GM21360 (cell line): ENCODE data around the gene DAGLB.
"Not testable (repeated sequence)": the region's sequence is repeated elsewhere in the genome, so short reads cannot be mapped to it uniquely, and the experiment has no call there.

Experiments
- ATAC-seq: cut with Tn5 transposase; IDR thresholded peaks from one replicate; pipeline ENCODE4 v1.9.1; 2021; ENCODE audit warnings: mild to moderate bottlenecking, moderate library complexity; ENCODE audit not compliant: unreplicated experiment

The DAGLB gene

GRCh38 chr7:6447581-6448199 lies at the start of gene DAGLB:
TSS of gene DAGLB (minus strand) at chr7:6447954. CDS start at chr7:6447842, 112 bp downstream.
- peak; percentile 80 for ATAC-seq

- ATAC-seq = no peak
Observed at GRCh38 chr7:6497637-6497905, 49.8 kb upstream of the DAGLB start.

GRCh38 chr7:6496842-6497636 lies 49.3 kb upstream of the DAGLB start:
- ATAC-seq = no peak

DNA sequence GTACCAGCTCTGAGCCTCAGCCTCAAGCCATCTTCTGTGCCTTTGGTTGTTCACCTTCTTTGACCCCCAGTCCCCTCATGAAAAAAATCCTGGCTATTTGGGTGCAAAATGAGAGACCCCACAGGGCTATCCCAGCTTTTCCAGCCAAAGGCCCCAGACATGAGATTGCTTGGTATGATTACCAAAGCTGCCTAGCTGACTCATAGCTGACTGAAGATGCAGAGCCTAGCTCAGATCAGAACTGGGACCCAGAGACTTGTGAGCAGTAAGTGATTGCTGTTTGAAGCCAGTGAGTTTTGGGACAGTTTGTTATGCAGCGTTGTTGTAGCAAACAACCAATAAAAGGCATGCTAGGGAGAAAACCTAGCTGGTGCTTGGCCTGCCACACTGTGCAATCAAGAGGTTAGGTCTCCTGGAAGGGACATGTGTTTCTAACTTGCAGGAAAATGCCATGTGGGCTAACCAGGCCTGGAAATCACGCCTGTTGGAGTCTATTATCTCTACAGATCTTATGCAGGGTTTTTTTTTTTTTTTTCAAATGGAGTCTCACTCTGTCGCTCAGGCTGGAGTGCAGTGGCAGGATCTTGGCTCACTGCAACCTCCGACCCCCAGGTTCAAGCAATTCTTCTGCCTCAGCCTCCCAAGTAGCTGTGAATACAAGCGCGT lies 48.0 kb upstream of the DAGLB start:
- no peak for ATAC-seq

- ATAC-seq = no peak
Observed at GRCh38 chr7:6494365-6494764, 46.6 kb upstream of the DAGLB start.

- no peak for ATAC-seq
Observed at GRCh38 chr7:6491194-6491593, 43.4 kb upstream of the DAGLB start.

GRCh38 chr7:6489612-6490011 lies 41.9 kb upstream of the DAGLB start:
- no peak for ATAC-seq

DNA sequence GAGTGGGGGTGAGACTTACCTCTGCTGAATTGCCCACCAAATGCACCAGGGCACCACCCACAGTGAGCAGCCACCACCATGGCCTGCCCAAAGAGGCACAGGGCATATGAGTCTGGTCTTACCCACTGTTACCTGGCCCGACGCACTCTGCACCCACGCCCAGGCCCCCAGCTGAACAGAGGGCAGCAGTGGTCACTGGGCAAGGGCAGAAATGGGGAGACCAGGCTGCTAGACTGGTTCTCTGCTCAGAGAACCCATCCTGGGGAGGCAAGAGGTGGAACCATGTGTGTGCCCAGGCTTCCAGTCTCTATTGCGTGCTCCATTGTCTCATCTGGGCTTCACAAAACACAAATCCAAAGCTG lies 39.4 kb upstream of the DAGLB start:
- ATAC-seq = no peak

- no peak for ATAC-seq
Observed at GRCh38 chr7:6486438-6487183, 38.9 kb upstream of the DAGLB start.

GRCh38 chr7:6482743-6483119 lies 35.0 kb upstream of the DAGLB start:
- no peak for ATAC-seq

DNA sequence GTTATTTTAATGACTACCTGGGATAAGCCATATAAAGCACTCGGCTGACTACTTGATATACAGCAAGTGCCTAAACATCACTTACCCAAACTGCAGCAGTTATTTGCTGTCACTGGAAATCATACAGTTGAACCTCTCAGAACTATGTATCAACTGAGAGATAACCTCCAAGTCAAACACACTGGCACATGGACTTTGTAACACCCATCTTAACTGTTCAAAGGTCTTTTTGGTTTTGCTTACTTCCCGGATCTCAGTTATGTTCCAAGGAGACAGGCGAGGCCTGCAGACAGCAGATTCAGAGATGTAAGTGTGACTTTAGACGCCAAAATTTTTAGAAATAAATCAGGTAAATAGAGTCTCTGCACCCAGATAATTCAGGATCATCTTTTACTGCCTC lies 34.6 kb upstream of the DAGLB start:
- no peak for ATAC-seq

DNA sequence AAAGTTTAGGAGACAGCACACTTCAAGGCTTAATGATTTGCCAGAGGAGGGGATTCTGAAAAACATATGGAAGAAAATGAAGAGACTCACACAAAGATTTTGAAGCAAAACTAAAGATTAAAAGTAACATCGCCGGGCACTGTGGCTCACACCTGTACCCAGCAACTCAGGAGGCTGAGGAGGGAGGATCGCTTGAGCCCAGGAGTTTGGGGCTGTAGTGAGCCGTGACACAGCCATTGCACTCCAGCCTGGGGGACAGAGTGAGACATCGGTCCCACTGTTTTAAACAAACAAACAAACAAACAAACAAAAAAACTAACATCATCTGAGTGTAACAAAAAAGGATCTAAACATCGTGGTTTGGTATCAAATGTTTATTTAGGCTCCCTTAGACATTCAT lies 33.7 kb upstream of the DAGLB start:
- ATAC-seq = no peak

GRCh38 chr7:6480323-6480660 lies 32.5 kb upstream of the DAGLB start:
- no peak for ATAC-seq

DNA sequence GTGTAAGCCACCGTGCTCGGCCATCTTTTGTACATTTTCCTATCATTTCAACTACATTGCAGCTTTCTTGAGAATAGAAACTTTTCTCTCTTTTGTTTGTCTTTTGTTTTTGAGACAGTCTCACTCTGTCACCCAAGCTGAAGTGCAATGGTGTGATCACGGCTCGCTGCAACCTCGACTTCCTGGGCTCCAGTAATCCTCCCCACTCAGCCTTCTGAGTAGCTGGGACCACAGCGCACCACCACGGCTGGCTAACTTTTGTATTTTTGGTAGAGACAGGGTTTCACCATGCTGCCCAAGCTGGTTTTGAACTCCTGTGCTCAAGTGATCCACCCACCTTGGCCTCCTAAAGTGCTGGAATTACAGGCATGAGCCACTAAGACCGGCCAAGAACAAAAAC lies 31.3 kb upstream of the DAGLB start:
- ATAC-seq = no peak

GRCh38 chr7:6478186-6478585 lies 30.4 kb upstream of the DAGLB start:
- no peak for ATAC-seq

- no peak for ATAC-seq
Observed at GRCh38 chr7:6477318-6477660, 29.5 kb upstream of the DAGLB start.

DNA sequence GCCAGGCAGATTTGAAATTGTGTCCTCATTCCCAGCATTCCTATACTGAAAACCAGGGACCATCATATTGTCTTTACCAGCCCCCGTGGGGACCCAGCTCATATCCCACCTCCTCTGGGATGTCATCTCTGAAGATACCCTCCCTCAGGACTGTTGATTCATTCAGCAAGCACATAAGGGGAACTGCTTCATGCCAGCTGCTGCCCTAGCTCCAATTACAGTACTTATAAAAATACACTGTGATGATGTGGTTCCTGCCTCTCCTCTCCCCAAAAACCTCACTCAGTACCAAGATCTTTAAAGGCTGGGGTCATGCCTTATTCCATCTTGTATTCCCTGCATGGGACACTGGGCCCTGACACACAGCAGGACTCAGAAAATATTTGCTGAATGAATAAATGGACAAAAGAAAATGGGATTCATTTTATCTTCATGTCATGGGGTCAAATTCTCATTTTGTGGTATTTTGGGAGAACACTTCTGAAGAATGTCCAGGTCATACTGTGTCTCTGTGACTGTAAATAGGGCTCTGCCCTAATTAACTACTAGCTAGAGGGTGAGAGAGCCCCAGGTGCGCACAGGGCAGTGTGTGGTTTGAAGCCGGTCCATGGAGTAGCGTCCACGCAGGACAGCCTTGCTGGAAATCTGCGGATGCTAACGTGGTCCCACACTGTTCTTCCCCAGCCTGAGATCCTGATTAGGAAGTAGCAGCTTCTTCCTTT lies 29.0 kb upstream of the DAGLB start:
- no peak for ATAC-seq

GRCh38 chr7:6475433-6476186 lies 27.9 kb upstream of the DAGLB start:
- no peak for ATAC-seq

DNA sequence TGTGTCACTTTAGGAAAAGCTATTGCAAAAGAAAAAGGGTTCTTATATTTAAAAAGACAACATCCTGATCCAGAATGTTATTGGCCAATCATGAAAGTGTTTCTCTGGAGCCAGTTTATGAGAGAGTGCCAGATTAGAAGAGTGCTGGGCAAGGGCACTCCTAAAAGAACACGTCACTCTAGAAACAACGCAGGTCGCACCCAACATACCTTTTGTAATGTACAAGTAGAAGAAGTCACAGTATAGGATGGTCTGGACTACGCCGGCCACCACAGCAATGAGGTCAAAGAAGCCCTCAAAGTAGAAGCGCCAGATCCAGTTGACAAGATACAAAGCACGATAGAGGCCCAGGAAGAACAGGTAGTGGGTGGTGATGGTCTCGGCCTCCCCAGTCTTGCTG lies 18.1 kb upstream of the DAGLB start:
- no peak for ATAC-seq

DNA sequence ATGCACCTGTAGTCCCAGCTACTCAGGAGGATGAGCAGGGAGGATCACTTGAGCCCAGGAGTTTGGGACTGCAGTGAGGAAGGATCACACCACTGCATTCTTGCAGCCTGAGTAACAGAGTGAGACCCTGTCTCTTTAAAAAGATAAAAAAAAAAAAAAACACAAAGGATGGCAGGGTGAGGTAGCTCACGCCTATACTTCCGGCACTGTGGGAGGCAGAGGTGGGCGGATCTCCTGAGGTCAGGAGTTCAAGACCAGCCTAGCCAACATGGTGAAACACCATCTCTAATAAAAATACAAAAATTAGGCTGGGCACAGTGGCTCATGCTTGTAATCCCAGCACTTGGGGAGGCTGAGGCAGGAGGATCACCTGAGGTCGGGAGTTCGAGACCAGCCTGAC lies 15.9 kb upstream of the DAGLB start:
- not testable (repeated sequence) for ATAC-seq
